HG02798 (cell line): ENCODE results near the gene AOPEP.
A peak's percentile ranks its signal among the peaks of the same experiment; 100 is the strongest.
"Not testable (repeated sequence)": the region's sequence is repeated elsewhere in the genome, so short reads cannot be mapped to it uniquely, and the experiment has no call there.

Experiments used
- ATAC-seq: cut with Tn5 transposase; IDR thresholded peaks from one replicate; pipeline ENCODE4 v1.9.1; 2021; ENCODE audit warnings: mild to moderate bottlenecking; ENCODE audit not compliant: unreplicated experiment, poor library complexity

AOPEP gene

DNA sequence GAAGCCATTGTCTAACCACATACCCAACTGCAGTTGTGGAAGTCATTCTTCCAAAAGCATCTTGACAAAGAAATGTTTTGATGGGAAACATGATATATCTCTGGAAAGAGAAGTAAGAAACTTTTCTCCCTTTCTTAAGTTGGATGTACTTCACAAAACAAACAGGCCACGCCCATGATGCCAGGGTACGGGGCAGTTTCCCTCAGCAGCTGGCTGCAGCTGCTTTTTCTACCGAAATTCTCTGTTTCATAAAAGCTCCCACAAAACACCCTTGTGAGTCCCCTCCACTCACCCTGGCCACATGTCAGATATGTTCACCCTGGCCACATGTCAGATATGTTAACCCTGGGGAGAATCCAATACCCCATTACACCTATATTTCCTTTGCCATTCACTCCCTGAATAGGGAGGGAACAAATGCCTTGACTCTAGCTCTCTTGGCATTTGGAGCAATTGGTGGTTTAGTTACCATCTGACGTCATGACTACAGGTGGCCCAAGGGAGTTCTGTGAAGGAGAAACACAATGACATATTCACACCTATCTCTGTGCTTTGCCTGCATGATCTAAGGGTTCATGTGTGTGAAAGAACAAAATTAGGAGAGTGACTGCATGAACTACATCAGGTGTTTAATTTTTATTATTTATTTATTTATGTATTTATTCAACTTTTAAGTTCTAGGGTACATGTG is 103.0 kb downstream of the AOPEP start:
- no peak for ATAC-seq

DNA sequence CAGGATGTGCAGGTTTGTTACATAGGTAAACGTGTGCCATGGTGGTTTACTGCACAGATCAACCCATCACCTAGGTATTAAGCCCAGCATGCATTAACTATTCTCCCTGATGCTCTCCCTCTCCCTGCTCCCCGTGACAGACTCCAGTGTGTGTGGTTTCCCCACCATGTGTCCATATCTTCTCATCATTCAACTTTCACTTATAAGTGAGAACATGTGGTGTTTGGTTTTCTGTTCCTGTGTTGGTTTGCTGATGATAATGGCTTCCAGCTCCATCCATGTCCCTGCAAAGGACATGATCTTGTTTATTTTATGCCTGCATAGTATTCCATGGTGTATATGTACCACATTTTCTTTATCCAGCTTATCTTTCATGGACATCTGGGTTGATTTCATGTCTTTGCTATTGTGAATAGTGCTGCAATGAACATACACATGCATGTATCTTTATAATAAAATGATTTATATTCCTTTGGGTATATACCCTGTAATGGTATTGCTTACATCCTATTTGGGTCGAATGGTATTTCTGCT is 103.6 kb downstream of the AOPEP start:
- not testable (repeated sequence) for ATAC-seq

DNA sequence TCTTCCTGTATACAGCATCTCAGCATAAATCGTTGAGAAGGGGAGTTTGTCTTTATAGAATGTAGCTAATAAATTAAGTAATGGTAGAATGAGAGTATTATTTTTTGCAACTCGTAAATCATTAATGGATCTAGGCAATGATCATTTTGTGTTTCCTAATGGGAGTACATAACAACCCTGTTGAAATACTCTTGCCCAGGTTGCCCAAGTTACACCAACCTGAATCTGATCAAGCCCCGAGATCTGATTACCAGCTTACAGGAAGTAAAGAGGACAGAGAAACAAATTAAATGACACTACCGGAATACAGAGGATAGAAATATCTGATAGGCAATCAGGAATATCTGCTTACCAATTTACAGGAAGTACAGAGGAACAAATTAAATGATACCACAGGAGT is 107.3 kb downstream of the AOPEP start:
- ATAC-seq = no peak

DNA sequence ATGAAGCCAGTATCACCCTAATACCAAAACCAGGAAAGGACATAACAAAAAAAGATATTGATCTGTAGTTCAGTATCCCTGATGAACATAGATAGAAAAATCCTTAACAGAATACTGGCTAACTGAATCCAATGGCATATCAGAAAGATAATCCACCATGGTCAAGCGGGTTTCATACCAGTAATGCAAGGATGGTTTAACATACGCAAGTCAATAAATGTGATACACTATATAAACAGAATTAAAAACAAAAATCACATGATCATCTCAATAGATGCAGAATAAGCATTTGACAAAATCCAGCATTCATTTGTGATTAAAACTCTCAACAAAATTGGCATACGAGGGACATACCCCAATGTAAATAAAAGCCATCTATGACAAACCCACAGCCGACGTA is 110.9 kb downstream of the AOPEP start:
- ATAC-seq = no peak

DNA sequence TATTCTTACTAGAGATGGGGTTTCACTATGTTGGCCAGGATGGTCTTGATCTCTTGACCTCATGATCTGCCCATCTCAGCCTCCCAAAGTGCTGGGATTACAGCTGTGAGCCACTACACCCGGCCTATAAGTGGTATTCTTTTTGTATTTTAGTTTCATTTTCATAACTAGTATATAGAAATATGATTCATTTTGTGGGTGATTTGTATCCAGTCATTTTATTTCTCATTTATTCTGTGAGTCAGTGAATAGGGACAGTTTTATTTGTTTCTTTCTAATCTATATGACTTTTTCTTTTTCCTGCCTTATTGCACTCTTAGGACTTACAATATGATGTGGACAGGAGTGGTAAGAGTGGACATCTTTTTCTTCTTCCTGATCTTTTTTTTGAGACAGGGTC is 112.9 kb downstream of the AOPEP start:
- no peak for ATAC-seq

DNA sequence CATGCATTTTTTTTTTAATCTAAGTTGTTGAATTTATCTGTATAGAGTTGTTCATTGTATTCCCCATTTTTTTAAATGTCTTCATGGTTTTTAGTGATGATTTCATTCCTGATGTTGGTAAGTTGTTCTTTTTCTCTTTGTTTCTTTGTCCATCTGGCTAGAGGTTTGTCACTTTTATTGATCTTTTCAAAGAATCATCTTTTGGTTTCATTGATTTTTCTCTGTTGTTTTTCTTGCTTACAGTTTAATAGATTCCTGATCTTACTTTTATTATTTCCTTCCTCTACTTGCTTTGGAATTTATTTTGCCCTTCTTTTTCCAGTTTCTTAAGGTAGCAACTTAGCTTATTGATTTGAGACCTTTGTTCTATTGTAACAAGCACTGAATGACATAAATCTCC is 114.2 kb downstream of the AOPEP start:
- ATAC-seq = no peak

DNA sequence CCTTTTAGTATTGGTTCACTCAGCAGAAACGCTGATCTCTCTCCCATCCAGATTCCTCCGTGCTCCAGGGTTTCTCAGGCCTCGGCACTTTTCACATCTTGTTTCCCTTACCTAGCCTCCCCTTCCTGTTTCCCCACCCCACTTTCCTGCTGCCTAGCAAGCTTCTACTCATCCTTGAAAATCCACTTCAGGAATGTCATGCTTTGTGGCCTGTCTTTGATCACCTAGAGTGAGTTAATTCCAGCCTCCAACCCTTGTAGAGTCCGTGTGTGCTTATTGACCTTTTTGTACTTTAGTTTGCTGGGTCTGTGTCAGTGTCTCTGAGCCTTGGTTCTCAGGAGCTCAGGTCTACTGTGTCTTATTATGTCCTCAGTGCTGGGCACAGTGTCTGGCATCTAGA is 116.6 kb downstream of the AOPEP start:
- ATAC-seq = no peak

DNA sequence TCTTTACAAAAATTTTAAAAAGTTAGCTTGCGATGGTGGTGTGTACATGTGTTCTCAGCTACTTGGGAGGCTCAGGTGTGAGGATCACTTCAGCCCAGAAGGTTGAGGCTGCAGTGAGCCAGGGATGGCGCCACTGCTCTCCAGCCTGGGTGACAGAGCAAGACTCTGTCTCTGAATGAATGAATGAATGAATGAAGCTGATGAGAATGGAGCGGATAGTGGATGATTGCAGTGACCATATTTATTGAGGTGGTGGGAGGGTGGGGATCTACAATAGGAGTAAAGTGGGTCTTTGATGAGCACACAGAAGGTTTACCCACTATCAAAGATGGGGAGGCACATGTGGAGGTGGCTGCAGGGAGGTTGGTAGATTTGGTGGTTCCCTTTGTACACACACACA is 120.2 kb downstream of the AOPEP start:
- no peak for ATAC-seq

DNA sequence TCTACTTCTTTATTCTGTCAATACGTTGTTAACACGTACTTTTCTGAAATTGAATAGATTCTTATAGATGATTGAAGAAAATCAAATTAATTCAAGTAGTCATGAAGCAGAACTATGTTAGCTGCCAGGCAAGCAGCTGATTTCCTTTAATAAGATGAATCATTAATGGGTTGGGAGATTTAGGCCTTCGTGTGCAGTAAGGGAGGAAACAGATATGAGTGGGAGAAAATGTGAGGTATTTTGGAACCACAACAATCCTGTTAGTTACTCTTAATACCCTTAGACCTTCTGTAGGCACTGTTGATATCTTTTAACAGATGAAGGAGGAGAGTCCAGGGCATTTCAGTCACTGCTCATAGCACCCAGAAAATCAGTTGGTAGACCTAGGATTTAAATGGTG is 121.0 kb downstream of the AOPEP start:
- ATAC-seq = no peak

DNA sequence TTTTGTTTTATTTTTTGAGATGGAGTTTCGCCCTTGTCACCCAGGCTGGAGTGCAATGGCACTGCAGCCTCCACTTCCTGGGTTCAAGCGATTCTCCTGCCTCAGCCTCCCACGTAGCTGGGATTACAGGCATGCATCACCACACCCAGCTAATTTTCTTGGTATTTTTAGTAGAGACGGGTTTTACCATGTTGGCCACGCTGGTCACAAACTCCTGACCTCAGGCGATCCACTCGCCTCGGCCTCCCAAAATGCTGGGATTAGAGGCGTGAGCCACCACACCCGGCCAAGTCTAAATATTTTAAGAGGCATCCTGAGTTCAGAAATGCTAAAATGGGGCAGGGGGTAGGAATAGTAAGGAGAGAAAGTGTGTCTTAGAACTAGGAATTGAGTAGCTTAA is 122.3 kb downstream of the AOPEP start:
- not testable (repeated sequence) for ATAC-seq

DNA sequence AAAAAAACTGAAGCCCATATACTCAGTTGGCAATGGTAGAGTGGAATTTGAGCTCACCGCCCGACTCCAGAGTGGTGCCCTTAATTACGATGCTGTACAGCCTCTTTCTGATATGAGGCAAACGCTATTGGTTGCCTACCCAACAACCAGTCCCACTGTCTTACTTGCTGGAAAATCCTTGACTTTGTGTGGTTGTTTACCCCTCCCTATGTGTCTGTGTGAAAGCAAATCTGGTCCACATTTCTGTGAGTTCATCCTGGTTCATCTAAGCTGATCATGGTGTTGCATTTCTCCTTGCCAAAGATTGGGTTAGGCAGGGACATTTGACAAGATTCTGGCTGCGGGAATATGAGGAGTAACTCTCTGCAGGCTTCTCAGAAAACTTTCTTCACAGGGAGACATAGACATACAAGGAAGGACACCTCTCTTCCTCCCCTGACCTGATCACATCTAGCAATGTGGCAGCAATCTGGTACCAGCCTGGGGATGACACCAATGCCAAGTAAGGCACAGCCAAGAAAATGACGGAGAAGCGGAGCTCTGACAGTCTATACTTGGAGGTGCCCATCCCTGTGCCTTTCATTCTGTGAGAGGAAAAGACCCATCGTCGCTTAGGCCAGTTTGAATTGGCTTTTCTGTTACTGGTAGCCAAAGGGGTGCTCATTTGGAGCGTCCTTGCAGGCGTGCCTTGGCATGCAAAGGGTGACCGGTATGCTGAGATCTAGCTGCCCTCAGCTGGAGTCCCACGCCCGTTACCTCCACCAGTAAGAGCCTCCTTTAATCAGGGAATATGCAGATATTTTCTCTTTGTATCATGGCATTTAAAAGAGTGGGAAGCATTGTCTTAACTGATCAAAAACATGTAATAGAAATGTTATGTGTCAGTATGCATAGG is 124.3 kb downstream of the AOPEP start:
- no peak for ATAC-seq

DNA sequence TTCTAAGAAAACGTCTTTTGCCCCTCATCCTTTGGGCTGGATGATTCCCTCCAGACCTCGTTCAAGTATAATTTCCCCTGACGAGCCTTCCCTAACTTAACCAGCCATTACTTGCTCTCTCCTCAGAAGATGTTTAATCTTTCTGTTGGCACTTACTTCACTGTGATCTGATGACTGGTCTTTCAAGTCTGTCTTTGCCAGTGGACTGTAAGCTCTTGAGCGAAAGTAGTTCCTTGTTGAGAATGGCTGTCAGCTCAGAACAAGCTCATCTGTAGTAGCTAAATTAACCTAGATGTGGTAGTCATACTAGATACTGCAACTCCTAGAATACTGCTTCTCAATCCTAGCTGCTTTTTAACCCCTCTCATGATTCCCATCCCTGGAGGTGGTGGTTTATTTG is 125.0 kb downstream of the AOPEP start:
- no peak for ATAC-seq

DNA sequence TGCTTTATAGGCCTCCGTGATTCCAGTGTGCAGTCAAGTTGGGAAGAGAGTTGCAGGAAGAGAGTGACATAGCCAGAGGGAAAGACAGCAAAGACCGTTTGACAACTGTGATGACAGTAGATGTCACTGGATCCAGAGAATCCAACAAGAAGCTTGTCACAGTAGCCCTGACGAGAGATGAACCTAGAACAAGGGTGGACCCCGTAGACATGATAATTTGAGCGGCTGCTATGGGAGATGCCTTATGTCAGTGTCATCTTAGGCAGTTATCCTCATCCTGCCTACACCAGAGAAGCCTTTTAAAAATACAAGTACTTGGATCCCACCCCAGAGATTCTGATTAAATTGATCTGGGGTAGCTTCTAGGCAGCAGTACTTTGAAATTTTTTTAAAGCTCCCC is 125.4 kb downstream of the AOPEP start:
- no peak for ATAC-seq

DNA sequence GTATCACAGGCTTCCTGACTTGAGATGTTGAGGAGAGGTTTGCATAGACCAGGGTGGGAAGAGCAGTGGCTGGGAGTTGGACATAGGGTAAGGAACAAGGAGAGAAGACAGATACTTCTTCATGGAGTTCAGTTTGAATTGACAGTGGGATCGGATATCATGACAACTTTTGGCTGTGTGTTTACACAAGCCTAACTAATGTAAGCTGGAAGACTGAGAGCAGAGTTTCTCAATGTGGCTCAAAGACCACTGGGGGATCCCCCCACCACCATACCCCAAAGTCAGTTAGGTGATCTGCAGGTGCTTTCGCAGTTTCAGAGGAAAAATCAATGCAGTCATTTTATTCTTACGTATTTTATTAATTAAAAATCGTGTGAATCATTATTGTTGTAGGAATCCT is 125.9 kb downstream of the AOPEP start:
- ATAC-seq = no peak

DNA sequence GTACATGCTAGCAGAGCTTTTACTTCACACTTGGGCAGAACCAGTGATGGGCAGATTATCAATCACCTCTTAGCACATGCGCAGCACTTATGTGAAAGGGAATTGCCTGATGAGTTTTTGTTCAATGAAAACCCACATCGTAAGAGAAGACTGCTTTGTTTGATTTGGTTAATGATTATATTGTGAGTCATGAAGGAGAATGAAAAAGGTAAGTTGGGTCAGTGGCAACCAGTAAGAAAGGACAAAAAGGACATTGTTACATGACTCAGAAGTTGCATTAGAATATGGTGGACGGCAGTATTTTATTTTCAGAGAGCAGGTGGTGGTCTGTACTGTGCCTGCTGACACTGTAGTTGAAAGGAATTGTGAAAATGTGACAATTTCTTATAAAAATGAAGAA is 127.4 kb downstream of the AOPEP start:
- no peak for ATAC-seq

DNA sequence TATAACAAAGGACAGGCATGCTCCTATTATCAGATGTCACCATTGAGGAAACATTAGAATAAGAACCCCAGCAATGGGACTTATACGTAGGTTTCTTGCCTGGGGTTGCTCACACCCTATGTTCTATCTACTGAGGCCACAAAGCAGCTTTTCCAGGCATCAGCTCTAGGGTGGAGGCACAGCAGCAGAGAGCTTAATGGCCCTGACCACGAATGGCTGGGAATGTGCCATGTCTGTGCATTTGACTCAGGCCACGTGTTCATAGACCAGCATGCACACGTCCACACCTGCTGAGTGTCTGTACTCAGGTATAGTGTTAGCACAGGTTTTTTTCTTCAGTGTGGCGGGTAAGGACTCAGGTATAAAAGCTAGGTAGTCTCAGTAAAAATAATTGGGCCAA is 129.4 kb downstream of the AOPEP start:
- no peak for ATAC-seq

DNA sequence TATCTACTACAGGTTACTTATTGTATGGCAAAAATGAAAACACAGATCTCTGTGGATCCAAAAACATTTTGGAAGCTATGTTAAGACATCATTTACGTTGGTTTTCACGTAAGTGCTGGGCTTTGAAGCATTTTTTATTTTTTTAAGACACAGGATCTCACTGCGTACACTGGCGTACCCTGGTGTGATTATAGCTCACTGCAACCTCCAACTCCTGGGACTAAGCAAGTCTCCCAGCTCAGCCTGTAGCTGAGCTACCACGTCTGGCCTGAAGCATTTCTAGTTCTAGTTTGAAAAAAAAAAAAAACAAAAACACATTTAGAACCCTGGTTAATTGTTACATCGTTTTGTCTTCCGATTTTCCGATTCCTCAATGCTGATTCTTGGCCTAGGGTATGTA is 131.3 kb downstream of the AOPEP start:
- no peak for ATAC-seq

DNA sequence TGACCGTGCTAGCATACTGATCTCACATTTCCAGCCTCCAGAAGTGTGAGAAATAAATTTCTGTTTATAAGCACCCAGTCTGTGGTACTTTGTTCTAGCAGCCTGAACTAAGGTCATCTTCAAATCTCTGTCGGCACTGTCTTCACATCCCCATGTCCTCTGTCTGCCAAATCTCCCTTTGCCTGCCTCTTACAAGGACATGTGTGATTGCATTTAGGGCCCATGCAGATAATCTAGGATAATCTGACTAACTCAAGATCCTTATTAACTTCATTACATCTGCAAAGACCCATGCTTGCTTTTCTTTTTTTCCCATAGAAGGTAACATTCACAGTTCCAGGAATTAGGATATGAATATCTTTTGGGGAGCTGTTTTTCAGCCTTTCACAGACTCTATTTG is 132.7 kb downstream of the AOPEP start:
- no peak for ATAC-seq

DNA sequence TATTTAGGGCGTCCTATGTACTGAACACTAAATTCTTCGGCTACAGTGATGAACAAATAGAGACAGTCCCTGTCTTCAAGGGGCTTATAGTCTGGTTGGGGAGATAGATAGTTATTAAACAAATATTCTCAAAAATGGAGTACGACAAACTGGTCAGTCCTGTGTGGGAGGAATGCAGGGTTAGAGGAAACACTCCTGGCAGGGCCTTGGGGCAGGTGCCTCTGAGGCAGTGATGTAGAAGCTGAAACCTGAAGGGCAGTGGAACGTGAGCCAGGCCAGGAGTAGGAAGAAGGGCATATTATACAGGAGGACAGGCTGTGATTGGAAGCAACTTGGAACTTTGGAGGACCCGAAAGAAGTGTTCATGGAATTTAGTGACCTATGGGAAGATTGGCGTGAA is 133.4 kb downstream of the AOPEP start:
- no peak for ATAC-seq

DNA sequence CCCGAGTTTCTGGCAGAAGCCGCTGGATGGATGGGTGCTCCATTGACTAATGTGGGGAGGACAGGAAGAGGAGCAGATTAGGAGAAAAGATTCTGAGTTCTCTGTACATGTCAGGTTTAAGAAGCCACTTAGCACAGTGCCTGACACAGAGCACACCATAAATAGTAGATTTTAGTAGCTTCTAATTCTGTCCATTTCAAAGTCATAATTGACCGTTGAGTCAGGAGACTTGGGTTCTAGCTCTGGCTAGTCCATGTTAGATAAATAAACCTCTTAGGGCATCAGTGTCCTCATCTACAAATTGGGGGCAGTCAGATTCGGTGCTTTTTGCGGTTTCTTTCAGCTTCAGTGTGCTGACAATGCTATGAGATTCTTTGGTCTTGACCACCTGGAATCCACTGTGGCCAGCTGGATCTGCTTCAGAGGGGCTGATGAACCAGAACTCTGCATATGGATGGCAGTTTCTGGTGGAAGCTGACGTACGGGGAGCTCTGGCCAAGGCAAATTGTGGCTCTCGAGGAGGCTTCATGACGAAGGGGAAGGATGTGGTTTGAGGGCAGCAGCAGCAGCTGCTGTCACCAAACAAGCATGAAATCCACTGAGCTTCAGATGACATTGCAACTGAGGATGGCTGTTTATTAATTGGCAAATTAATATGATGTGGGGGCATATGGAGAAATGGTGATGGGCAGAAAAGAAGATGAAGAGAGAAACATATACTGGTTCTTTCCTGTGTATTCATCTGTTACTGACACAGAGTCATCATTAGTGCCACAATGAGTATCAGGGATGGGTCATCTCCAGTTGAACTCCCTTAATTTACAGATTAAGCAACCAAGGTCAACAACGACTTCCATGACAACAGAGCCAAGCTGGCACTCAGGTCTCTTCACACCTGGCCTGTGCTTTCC is 134.4 kb downstream of the AOPEP start:
- peak; percentile 93 for ATAC-seq
